GM12878 (cell line): ENCODE data around the gene RNASEH2A. TPM values are rescaled to one million over a fixed set of nuclear protein-coding genes. Genes with fewer than 3 reads are reported as not detected.

ENCODE experiments used
- CHD1 ChIP-seq: IDR thresholded peaks from 2 replicates; pipeline ENCODE4 v1.6.1; 2012; ENCODE audit warnings: low read depth, low read length, improper control_type of control experiment
- EZH2 ChIP-seq: IDR thresholded peaks from 2 replicates; pipeline ENCODE4 v1.6.1; 2012; ENCODE audit warnings: low read depth, mild to moderate bottlenecking, control low read depth, inconsistent platforms, low read length, borderline replicate concordance; ENCODE audit not compliant: control insufficient read depth
- HDGF ChIP-seq: fragments of 450-650 bp; IDR thresholded peaks from 2 replicates; pipeline ENCODE4 v1.6.1; 2016; ENCODE audit warnings: antibody characterized with exemption
- IRF4 ChIP-seq: IDR thresholded peaks from 2 replicates; pipeline ENCODE4 v1.6.1; 2011; ENCODE audit warnings: low read depth, low read length
- MTA2 ChIP-seq: fragments of 450-650 bp; IDR thresholded peaks from 2 replicates; pipeline ENCODE4 v1.6.1; 2016; ENCODE audit warnings: low read depth, mild to moderate bottlenecking, moderate library complexity
- NFYB ChIP-seq: IDR thresholded peaks from 2 replicates; pipeline ENCODE4 v1.6.1; 2011; ENCODE audit warnings: low read depth, mild to moderate bottlenecking, low read length, improper control_type of control experiment, moderate library complexity; ENCODE audit not compliant: insufficient read depth
- RELA ChIP-seq: fragments of 450-650 bp; IDR thresholded peaks from 2 replicates; pipeline ENCODE4 v1.8.0; 2014; ENCODE audit warnings: borderline replicate concordance; ENCODE audit not compliant: partially characterized antibody
- SMARCA5 ChIP-seq: fragments of 450-650 bp; IDR thresholded peaks from 2 replicates; pipeline ENCODE4 v1.6.1; 2017; ENCODE audit warnings: mild to moderate bottlenecking
- SPI1 ChIP-seq: IDR thresholded peaks from 2 replicates; pipeline ENCODE4 v1.6.1; 2011; ENCODE audit warnings: low read depth, mild to moderate bottlenecking, low read length, moderate library complexity, borderline replicate concordance; ENCODE audit not compliant: insufficient read depth
- SRF ChIP-seq, 2 experiments: IDR thresholded peaks; 2 replicates each; pipeline ENCODE4 v1.6.1; 2011; ENCODE audit warnings: low read depth in 2 of 2, low read length in 2 of 2, mild to moderate bottlenecking in 1 of 2, moderate library complexity in 1 of 2
- SUPT20H ChIP-seq: IDR thresholded peaks from 2 replicates; pipeline ENCODE4 v1.6.1; 2011; ENCODE audit warnings: low read depth, mild to moderate bottlenecking, low read length, moderate library complexity, borderline replicate concordance; ENCODE audit not compliant: control insufficient read depth
- TAF1 ChIP-seq: IDR thresholded peaks from 2 replicates; pipeline ENCODE4 v1.6.1; 2011; ENCODE audit warnings: mild to moderate bottlenecking, low read depth, low read length, borderline replicate concordance
- TARDBP ChIP-seq: IDR thresholded peaks from 2 replicates; pipeline ENCODE4 v1.6.1; 2016; ENCODE audit warnings: borderline replicate concordance
- polyA plus RNA-seq, 11 experiments: library from polyadenylated mRNA; depleted of rRNA in 4 of 11; unstranded in 6 of 11; stranded (reverse) in 5 of 11; fragments of >200 nt; fragmentation: Nextera tagmentation in 4 of 11; fragmentation: Illumina TruSeq in 1 of 11; extraction: Ambion mirVana in 4 of 11; extraction: Trizol in 1 of 11; gene quantifications; 1 replicate in 1 of 11; 2 replicates in 10 of 11; pipeline versions ENCODE4 v1.2.1 to v1.2.3, GENCODE V29; 2011 to 2016; ENCODE audit warnings: inconsistent platforms in 2 of 11, missing spikeins in 2 of 11, low read depth in 1 of 11
- total RNA-seq, 4 experiments: library from RNA; depleted of rRNA in 3 of 4; stranded (reverse); fragments of >200 nt in 3 of 4; fragmentation: Illumina TruSeq in 1 of 4; extraction: Trizol in 1 of 4; gene quantifications; 2 replicates each; pipeline versions ENCODE4 v1.2.1 to v1.2.3, GENCODE V29; 2013 to 2021
- TF ChIP-seq, protein P1 (sequence below): IDR thresholded peaks from 2 replicates; pipeline ENCODE4 v1.6.1; 2011; ENCODE audit warnings: low read depth, low read length, improper control_type of control experiment, borderline replicate concordance
- TF ChIP-seq, protein P2 (sequence below): IDR thresholded peaks from 2 replicates; pipeline ENCODE4 v1.6.1; 2012; ENCODE audit warnings: low read length, inconsistent platforms
- TF ChIP-seq, protein P3 (sequence below): fragments of 450-650 bp; formaldehyde crosslinking; IDR thresholded peaks from 2 replicates; pipeline ENCODE4 v1.4.0; 2022; ENCODE audit warnings: mild to moderate bottlenecking, moderate library complexity
- TF ChIP-seq, protein P4 (sequence below): fragments of 450-650 bp; IDR thresholded peaks from 2 replicates; pipeline ENCODE4 v1.6.1; 2017; ENCODE audit warnings: borderline replicate concordance
- TF ChIP-seq, protein P5 (sequence below): IDR thresholded peaks from 2 replicates; pipeline ENCODE4 v1.6.1; 2011; ENCODE audit warnings: borderline replicate concordance, low read depth, mild to moderate bottlenecking, moderate library complexity, low read length; ENCODE audit not compliant: insufficient read depth, poor library complexity, severe bottlenecking

The RNASEH2A gene
- total and polyA plus RNA-seq, 10 of the 15 experiments (the other 5 are each of a cell fraction or from before 2014, with no cell fraction given): 17.4 to 103 (median 40.4) TPM

DNA sequence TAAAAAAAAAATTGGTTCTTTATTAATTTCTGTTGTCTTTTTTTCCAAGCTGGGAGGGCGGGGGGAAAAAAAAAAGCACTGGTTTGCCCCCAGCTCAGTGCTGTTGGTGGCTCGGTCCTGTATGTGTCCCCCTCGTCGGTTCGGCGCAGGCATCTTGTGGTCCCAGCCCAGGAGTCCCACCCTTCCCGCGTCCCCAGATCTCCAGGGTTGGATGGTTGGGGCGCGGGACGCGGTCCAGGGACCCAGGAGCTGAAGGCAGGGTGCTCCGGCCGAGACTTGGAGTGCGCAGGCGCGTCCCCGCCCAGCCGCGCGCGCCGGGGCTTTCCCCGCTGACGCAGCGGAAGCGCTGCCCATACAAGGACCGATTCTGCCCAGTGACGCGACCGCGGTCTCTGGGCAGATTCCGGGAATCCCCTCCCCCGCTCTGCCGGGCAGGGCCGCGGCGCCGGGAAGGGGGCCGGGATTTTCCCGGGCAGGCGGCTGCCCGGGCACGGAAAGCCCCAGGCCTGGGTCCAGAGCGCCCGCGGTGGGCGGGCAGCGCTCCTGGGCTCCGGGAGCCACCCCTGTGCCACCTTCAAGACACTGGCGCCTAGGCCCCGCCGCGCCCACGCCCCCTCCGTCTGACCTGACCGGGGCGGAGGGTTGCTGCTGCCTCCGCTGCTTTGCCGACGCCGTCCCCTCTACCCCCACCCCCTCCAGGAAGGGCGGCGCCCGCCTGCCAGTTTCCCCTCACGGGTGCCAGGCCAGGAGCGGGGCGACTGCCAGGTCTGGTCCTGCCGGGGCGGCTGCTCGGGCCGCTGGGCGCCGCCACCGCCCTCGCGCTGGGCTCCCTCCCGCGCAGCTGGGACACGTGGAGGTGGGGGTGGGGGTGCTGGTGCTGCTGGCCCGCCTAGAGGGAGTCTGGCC is 12.8 kb upstream of the RNASEH2A start (continued):
- TF ChIP-seq CHD1: peak; percentile 73; the same call in 1 of the 2 replicates
- TF ChIP-seq NFYB: no peak
- no peak for TF ChIP-seq EZH2
- TF ChIP-seq SPI1: no peak
- peak; percentile 99 for TF ChIP-seq RELA
- TF ChIP-seq SUPT20H: no peak
- TF ChIP-seq TARDBP: no peak; the same call in 1 of the 2 replicates
- peak; percentile 100 for TF ChIP-seq SRF (IDR thresholded peaks at IDR 0.05; ENCODE audit: low read depth in 2 of 2, low read length in 2 of 2)
- TF ChIP-seq, protein P1, sequence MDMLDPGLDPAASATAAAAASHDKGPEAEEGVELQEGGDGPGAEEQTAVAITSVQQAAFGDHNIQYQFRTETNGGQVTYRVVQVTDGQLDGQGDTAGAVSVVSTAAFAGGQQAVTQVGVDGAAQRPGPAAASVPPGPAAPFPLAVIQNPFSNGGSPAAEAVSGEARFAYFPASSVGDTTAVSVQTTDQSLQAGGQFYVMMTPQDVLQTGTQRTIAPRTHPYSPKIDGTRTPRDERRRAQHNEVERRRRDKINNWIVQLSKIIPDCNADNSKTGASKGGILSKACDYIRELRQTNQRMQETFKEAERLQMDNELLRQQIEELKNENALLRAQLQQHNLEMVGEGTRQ: no peak; the same call in 1 of the 2 replicates
- TF ChIP-seq, protein P2, sequence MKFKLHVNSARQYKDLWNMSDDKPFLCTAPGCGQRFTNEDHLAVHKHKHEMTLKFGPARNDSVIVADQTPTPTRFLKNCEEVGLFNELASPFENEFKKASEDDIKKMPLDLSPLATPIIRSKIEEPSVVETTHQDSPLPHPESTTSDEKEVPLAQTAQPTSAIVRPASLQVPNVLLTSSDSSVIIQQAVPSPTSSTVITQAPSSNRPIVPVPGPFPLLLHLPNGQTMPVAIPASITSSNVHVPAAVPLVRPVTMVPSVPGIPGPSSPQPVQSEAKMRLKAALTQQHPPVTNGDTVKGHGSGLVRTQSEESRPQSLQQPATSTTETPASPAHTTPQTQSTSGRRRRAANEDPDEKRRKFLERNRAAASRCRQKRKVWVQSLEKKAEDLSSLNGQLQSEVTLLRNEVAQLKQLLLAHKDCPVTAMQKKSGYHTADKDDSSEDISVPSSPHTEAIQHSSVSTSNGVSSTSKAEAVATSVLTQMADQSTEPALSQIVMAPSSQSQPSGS: no peak
- peak; percentile 60; the same call in 1 of the 2 replicates for TF ChIP-seq SMARCA5
- no peak for TF ChIP-seq IRF4
- TF ChIP-seq, protein P3, sequence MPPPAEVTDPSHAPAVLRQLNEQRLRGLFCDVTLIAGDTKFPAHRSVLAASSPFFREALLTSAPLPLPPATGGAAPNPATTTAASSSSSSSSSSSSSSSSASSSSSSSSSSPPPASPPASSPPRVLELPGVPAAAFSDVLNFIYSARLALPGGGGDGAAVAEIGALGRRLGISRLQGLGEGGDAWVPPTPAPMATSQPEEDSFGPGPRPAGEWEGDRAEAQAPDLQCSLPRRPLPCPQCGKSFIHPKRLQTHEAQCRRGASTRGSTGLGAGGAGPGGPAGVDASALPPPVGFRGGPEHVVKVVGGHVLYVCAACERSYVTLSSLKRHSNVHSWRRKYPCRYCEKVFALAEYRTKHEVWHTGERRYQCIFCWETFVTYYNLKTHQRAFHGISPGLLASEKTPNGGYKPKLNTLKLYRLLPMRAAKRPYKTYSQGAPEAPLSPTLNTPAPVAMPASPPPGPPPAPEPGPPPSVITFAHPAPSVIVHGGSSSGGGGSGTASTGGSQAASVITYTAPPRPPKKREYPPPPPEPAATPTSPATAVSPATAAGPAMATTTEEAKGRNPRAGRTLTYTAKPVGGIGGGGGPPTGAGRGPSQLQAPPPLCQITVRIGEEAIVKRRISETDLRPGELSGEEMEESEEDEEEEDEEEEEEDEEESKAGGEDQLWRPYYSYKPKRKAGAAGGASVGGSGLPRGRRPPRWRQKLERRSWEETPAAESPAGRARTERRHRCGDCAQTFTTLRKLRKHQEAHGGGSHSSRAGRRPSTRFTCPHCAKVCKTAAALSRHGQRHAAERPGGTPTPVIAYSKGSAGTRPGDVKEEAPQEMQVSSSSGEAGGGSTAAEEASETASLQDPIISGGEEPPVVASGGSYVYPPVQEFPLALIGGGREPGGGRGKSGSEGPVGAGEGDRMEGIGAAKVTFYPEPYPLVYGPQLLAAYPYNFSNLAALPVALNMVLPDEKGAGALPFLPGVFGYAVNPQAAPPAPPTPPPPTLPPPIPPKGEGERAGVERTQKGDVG (CRISPR knock-in tag): peak; percentile 59; the same call in 1 of the 2 replicates
- TF ChIP-seq, protein P4, sequence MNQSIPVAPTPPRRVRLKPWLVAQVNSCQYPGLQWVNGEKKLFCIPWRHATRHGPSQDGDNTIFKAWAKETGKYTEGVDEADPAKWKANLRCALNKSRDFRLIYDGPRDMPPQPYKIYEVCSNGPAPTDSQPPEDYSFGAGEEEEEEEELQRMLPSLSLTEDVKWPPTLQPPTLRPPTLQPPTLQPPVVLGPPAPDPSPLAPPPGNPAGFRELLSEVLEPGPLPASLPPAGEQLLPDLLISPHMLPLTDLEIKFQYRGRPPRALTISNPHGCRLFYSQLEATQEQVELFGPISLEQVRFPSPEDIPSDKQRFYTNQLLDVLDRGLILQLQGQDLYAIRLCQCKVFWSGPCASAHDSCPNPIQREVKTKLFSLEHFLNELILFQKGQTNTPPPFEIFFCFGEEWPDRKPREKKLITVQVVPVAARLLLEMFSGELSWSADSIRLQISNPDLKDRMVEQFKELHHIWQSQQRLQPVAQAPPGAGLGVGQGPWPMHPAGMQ: no peak
- no peak for TF ChIP-seq MTA2
- peak; percentile 56; the same call in 1 of the 2 replicates for TF ChIP-seq TAF1
- no peak for TF ChIP-seq HDGF
- TF ChIP-seq, protein P5, sequence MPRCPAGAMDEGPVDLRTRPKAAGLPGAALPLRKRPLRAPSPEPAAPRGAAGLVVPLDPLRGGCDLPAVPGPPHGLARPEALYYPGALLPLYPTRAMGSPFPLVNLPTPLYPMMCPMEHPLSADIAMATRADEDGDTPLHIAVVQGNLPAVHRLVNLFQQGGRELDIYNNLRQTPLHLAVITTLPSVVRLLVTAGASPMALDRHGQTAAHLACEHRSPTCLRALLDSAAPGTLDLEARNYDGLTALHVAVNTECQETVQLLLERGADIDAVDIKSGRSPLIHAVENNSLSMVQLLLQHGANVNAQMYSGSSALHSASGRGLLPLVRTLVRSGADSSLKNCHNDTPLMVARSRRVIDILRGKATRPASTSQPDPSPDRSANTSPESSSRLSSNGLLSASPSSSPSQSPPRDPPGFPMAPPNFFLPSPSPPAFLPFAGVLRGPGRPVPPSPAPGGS: peak; percentile 91
